ENCODE results near the gene PDE9A. TPM values are rescaled to one million over a fixed set of nuclear protein-coding genes. Genes with fewer than 3 reads are reported as not detected.
"Not testable (repeated sequence)": the region's sequence is repeated elsewhere in the genome, so short reads cannot be mapped to it uniquely, and the experiment has no call there.

PDE9A gene
- total RNA-seq, 1 donor from 2014 or later, result 31.4 TPM

- H3K27me3 Mint-ChIP-seq (ENCODE audit: low read depth), result no peaks in the 10 kb centered on the region
- peak overlapping the region; percentile 5 for H3K27ac Mint-ChIP-seq (ENCODE audit: unreplicated experiment)
- H3K36me3 Mint-ChIP-seq (ENCODE audit: low read depth), result peaks cover 36% of the 10 kb centered on the region
- no peak overlapping the region for H3K4me3 Mint-ChIP-seq
- peaks cover 5% of the 10 kb centered on the region for H3K9me3 Mint-ChIP-seq
- H3K4me1 Mint-ChIP-seq, result peaks cover 42% of the 10 kb centered on the region
- DNase-seq (ENCODE audit: low read depth, low spot score), result no peak
- no peak for TF ChIP-seq CTCF (conservative IDR thresholded peaks at IDR 0.05)
These were observed 51.9 kb downstream of the PDE9A start for GRCh38 chr21:42705346-42705745.

DNA sequence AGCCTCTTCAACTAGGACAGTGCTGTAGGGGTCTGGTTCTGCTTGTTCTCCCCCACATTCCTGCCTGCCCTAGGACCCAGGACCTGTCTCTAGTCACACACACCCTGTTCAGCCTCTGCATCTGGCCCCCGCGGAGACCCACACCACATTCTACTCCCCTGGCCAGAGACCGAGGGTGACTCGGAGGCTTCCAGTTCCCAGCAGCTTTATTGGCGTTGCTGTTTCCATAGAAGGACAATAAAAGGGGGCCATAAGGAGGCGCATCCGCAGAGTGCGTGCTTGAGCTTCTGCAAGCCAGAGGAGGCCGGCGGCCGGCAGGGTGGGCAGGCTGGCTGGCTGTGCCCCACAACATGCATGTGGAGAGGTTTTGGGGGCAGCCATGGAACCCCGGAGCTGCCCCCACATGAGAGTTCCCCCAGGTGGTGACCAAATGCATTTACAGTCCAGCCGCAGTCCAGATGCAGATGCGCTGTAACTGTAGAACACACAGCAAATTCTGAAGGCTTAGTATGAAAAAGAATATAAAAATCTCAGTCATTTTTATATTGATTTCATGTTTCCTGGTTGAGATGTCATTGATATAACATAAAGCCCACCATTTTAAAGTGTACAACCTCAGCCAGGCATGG is 52.4 kb downstream of the PDE9A start:
- peaks cover 5% of the 10 kb centered on the region for H3K9me3 Mint-ChIP-seq
- no peaks in the 10 kb centered on the region for H3K27me3 Mint-ChIP-seq (ENCODE audit: low read depth)
- DNase-seq (ENCODE audit: low read depth, low spot score), result no peak
- H3K27ac Mint-ChIP-seq (ENCODE audit: unreplicated experiment), result peak overlapping the region; percentile 5
- peaks cover 43% of the 10 kb centered on the region for H3K4me1 Mint-ChIP-seq
- no peak for TF ChIP-seq CTCF (conservative IDR thresholded peaks at IDR 0.05)
- no peak overlapping the region for H3K4me3 Mint-ChIP-seq
- peaks cover 34% of the 10 kb centered on the region for H3K36me3 Mint-ChIP-seq (ENCODE audit: low read depth)

- H3K36me3 Mint-ChIP-seq (ENCODE audit: low read depth), result peaks cover 27% of the 10 kb centered on the region
- TF ChIP-seq CTCF (conservative IDR thresholded peaks at IDR 0.05), result no peak
- no peak overlapping the region for H3K4me3 Mint-ChIP-seq
- no peak for DNase-seq (ENCODE audit: low read depth, low spot score)
- H3K4me1 Mint-ChIP-seq, result peaks cover 50% of the 10 kb centered on the region
- H3K27me3 Mint-ChIP-seq (ENCODE audit: low read depth), result no peaks in the 10 kb centered on the region
- H3K27ac Mint-ChIP-seq (ENCODE audit: unreplicated experiment), result no peak overlapping the region
- H3K9me3 Mint-ChIP-seq, result peaks cover 5% of the 10 kb centered on the region
These were observed 53.3 kb downstream of the PDE9A start for GRCh38 chr21:42706765-42707164.

GRCh38 chr21:42707207-42707830 is 53.9 kb downstream of the PDE9A start:
- peaks cover 53% of the 10 kb centered on the region for H3K4me1 Mint-ChIP-seq
- no peak for DNase-seq (ENCODE audit: low read depth, low spot score)
- peaks cover 21% of the 10 kb centered on the region for H3K36me3 Mint-ChIP-seq (ENCODE audit: low read depth)
- H3K27me3 Mint-ChIP-seq (ENCODE audit: low read depth), result no peaks in the 10 kb centered on the region
- H3K9me3 Mint-ChIP-seq, result peaks cover under 1% of the 10 kb centered on the region
- H3K4me3 Mint-ChIP-seq, result no peak overlapping the region
- TF ChIP-seq CTCF (conservative IDR thresholded peaks at IDR 0.05), result no peak
- H3K27ac Mint-ChIP-seq (ENCODE audit: unreplicated experiment), result no peak overlapping the region

GRCh38 chr21:42708107-42708506 is 54.7 kb downstream of the PDE9A start:
- Mint-ChIP-seq H3K9me3 (no peaks in the 10 kb centered on the region), H3K36me3 (ENCODE audit: low read depth) (peaks cover 16% of the 10 kb centered on the region), H3K4me1 (peaks cover 53% of the 10 kb centered on the region), H3K27ac (ENCODE audit: unreplicated experiment) (no peak overlapping the region), H3K4me3 (no peak overlapping the region), H3K27me3 (ENCODE audit: low read depth) (no peaks in the 10 kb centered on the region)
- DNase-seq (ENCODE audit: low read depth, low spot score), result no peak
- no peak for TF ChIP-seq CTCF (conservative IDR thresholded peaks at IDR 0.05)

GRCh38 chr21:42708916-42709315 is 55.5 kb downstream of the PDE9A start:
- Mint-ChIP-seq H3K4me1 (peaks cover 45% of the 10 kb centered on the region), H3K36me3 (ENCODE audit: low read depth) (peaks cover 11% of the 10 kb centered on the region)
- not testable (repeated sequence) for DNase-seq (ENCODE audit: low read depth, low spot score); H3K27ac Mint-ChIP-seq (ENCODE audit: unreplicated experiment); H3K9me3 Mint-ChIP-seq; H3K27me3 Mint-ChIP-seq (ENCODE audit: low read depth); H3K4me3 Mint-ChIP-seq

Measured in neural crest cell (in vitro differentiated cells).